HG03565 (cell line): ENCODE results near the gene CDK5RAP1.
"Not testable (repeated sequence)": the region's sequence is repeated elsewhere in the genome, so short reads cannot be mapped to it uniquely, and the experiment has no call there.

Source experiments
- ATAC-seq: cut with Tn5 transposase; IDR thresholded peaks from one replicate; pipeline ENCODE4 v1.9.1; 2021; ENCODE audit warnings: mild to moderate bottlenecking, moderate library complexity; ENCODE audit not compliant: unreplicated experiment

CDK5RAP1 gene

DNA sequence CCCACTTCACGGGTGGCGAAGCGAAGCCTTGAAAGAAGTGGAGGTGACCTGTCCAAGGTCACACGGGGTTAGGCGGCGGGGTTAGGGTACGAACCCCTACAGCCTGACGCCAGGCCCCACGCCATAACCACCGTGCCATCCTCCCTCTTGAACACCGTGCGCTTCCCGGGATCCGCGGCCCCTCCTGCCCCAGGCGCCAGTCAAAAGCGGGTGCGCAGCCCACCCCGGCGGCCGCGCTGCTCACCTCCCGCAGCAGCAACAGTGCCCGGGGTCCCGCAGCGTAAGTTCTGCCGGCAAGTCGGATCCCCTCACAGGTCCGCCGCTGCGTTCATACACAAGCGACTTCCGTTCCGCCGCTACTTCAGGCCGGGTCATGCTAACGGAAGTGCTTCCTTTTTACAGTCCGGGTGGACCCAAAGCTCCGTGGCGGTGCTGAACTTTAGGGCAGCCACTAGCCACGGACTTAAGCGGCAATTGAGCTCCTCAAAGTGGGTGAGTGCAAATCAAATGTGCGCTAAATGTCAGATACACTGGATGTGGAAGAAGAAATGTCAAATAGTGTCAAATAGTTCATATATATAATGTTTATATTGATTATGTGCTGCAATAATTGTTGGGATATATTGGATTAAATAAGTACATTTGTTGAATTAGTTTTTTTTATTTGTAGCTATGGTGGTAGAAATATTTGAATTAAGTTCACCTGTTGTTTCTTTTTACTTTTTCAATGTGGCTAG lies at the start of gene CDK5RAP1:
Gene CDK5RAP1 (minus strand): TSS at position 336 of the 737 bp plus-strand sequence. CDS start 4,455 bp downstream, outside the sequence.
- peak; percentile 84 for ATAC-seq

DNA sequence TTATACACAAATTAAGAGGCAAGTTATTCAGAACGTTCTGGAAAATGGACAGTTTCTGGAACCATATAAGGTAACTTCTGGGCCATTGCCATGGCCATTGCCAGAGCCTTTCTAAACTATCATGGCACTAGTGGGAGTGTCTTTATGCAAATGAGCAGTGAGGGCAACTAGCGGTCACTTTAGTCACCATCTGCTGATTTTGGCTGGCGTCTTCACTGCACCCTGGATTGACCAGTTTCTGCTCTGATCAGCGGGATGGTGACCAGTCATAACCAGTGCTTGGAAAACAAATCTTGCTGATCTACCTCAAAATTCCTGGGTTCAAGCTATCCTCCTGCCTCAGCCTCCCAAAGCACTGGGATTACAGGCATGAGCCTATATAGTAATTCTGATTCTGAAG lies 49.5 kb upstream of the CDK5RAP1 start:
- no peak for ATAC-seq

GRCh38 chr20:33445881-33446625 lies 44.7 kb upstream of the CDK5RAP1 start:
- no peak for ATAC-seq

- no peak for ATAC-seq
Observed at GRCh38 chr20:33444797-33445560, 43.7 kb upstream of the CDK5RAP1 start.

- peak; percentile 52 for ATAC-seq
Observed at GRCh38 chr20:33443512-33444239, 42.4 kb upstream of the CDK5RAP1 start, which contains the start of gene SNTA1. TSS of gene SNTA1 (minus strand) at chr20:33443763. CDS start at chr20:33443620, 143 bp downstream.

- no peak for ATAC-seq
Observed at GRCh38 chr20:33443006-33443511, 41.7 kb upstream of the CDK5RAP1 start.

- no peak for ATAC-seq
Observed at GRCh38 chr20:33442136-33443005, 41.1 kb upstream of the CDK5RAP1 start.

DNA sequence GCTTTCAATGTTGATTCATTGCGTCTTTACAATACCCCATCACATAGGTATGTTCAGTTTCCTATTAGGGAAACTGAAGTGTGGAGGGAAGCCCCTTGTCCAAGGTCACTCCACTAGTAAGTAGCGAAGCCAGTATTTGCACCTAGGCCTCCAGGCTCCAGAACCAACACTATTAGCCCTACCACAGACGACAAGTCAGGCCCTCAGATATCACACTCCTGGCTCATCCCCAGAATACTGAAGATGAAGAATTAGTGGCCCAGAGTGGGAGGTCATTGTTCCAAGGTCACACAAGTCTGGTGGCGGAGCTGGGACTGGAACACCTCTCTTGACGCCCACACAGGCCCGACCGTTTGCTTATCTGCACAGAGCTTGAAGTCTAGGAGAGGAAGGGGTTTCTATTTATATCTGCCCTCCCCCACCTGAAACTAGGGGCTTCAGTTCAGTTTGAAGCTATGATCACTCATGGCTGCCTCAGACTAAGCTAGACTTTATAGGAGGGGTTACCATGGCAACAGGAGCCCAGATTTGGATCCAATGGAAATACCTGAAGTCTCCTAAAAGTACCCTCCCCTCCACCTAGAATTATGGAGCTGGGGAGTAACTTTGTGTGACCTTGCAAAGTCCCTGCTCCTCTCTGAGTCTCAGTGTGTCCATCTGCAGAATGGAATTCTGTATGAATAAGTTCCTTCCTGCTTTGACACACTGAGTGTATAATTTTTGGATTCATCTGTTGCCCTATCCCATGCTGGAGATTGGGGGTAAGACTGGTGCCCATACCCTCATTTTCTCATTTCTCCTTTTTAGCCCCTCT lies 40.0 kb upstream of the CDK5RAP1 start:
- no peak for ATAC-seq

DNA sequence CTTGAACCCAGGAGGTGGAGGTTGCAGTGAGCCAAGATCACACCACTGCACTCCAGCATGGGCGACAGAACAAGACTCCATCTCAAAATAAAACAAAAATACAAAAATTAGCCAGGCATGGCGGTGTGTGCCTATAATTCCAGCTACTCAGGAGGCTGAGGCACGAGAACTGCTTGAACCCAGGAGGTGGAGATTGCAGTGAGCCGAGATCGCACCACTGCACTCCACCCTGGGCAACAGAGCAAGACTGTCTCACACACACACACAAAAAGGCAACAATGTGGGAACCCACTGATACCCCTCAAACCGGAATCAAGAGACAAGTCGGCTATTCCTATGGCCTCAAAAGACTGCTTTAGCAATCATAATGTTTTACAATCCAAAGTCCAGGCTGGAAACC lies 39.2 kb upstream of the CDK5RAP1 start:
- ATAC-seq = not testable (repeated sequence)

- ATAC-seq = no peak
Observed at GRCh38 chr20:33438481-33438880, 37.2 kb upstream of the CDK5RAP1 start.

DNA sequence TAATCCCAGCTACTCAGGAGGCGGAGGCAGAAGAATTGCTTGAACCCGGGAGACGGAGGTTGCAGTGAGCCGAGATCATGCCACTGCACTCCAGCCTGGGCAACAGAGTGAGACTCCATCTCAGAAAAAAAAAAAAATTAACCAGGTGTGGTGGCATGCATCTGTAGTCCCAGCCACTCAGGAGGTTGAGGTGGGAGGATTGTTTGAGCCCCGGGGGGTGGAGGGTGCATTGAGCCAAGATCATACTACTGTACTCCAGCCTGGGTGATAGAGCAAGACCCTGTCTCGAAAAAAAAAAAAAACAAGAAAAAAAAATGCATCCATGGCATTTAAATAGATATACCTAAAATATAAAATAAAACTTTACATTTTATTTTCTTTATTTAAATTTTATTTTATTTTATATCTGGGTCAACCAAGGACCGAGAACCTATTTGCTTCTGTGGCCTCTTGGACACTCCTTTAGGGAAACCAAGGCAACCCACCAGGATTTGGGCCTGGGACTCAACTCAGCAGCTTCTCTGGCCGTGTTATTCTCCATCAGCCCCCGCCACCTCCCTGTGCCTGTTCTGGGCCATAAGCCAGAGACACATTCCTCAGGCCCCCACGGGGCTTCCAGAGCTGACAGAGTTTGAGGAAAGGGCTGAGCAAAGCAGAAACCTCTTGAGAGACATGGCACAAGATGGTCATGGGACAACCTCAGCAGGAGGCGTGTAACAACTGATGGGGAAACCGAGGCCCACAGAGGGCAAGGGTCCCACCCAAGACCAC lies 36.0 kb upstream of the CDK5RAP1 start:
- ATAC-seq = no peak

- ATAC-seq = no peak
Observed at GRCh38 chr20:33434434-33434833, 33.1 kb upstream of the CDK5RAP1 start.

GRCh38 chr20:33433465-33434234 lies 32.3 kb upstream of the CDK5RAP1 start:
- ATAC-seq = no peak

DNA sequence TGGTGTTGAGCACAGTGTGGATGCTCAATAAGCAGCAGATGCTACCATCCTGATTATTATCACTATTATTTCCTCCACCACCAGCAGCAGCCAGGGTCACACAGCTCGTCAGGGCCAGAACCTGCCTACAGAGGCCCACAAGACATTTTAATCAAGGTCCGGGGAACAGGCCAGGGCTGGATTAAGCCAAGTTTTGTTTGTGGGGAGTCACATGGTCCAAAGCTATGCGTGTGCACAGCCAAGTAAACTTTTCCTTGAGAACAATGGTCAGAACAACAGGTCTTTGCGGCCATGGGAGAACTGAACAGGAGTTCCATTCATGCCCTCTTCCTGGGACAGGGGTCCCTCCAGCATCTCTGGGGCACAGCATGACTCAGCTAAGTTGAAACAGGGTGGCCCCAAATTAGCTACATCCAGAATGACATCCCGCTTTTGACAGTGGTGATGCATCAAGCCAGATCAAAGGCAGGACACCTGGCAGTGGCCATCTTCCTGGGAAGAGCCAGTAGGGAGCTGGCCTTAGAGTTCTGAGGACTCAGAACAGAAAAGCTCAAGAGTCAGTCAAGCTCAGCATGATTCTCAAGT lies 30.6 kb upstream of the CDK5RAP1 start:
- ATAC-seq = no peak

- ATAC-seq = not testable (repeated sequence)
Observed at GRCh38 chr20:33423875-33424274, 22.6 kb upstream of the CDK5RAP1 start.

DNA sequence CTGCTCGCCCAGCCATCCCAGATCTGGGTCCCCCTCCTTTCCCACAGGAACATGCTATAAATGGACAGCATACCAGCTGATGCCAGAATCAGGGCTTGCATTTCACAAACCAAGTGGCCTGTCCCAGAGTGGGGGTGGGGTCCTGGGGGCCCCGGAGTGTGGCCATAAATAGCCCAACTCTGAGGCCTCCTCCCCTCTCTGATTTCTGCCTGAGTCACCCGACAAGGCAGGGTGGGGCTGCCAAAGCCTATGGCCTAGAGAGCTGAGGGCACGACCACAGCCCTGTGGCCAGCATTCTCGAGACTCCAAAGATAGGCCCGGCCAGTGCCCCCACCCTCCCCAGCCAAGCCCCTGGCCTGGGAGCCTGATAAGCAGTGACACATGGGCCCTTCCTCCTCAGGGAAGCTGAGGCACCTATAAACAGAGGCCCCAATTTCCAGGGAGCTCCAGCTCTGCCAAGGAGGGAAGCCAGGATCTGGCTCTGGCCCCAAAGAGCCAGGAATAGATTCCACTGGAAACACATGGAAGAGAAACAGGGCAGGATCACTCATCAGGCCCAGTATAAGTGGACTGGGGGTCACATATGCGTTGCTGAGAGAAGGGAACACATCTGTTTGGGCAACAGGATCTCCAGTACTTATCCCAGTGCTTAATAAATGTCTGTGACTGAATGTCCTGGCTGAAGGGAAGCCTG lies 22.0 kb upstream of the CDK5RAP1 start:
- no peak for ATAC-seq
